ENCODE measurements around the gene NEDD4L. TPM values are rescaled to one million over a fixed set of nuclear protein-coding genes. Genes with fewer than 3 reads are reported as not detected.
A peak's percentile ranks its signal among the peaks of the same experiment; 100 is the strongest.
"Not testable (repeated sequence)": the region's sequence is repeated elsewhere in the genome, so short reads cannot be mapped to it uniquely, and the experiment has no call there.

The NEDD4L gene
- polyA plus RNA-seq, 1 donor: 93.0 TPM

DNA sequence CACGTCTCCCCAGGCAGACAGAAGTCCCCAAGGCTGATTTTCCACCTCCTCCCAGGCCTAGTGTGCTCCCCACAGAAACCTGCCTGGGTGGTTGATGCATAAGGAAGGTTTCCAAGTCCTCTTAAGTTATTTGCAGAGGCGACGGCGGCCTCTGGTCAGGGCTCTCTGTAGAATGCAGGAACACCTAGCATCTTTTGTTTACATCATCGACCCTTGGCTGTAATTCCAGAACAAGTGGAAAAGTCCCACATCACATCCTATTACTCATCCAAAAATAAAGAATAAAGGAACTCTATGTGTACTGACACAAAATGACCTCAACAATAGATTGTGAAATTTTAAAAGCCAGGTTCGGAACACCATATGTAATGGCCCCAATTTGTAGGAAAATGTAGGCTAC, 373.7 kb downstream of the NEDD4L start:
- Histone ChIP-seq H3K36me3 (ENCODE audit: control insufficient read depth, insufficient read depth, low read length) (no peaks in the 10 kb centered on the region), H3K4me1 (ENCODE audit: control insufficient read depth, insufficient read depth, low read length) (peaks cover 30% of the 10 kb centered on the region), H3K27me3 (ENCODE audit: control insufficient read depth, insufficient read depth, low read length) (no peaks in the 10 kb centered on the region), H3K4me3 (ENCODE audit: low read length) (no peak overlapping the region), H3K27ac (ENCODE audit: low read length) (no peak overlapping the region), H3K9me3 (ENCODE audit: control insufficient read depth, low read depth, low read length) (no peaks in the 10 kb centered on the region)
- no CpG with 5 or more reads among the region's 6 CpGs for WGBS (ENCODE audit: insufficient coverage, low lambda C conversion rate)
- no peak for DNase-seq

DNA sequence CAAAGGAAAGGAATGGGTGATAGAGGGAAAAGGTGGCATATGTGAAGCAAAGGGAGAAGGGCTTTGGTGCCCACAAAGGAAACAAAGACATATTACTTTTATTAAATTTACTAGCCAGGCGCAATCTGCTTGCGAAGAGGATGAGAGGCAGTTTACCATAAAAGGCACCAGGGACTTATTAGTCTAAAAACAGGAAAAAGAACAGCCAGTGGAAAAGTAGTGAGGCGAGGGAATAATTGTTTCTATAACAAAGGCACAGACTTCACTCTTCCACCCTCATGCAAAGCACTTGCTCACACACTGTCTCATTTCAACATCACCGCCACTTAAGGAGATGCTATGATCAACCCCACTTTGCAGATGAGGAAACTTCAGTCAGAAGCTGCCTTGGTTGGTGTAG, 374.3 kb downstream of the NEDD4L start:
- no peaks in the 10 kb centered on the region for H3K9me3 ChIP-seq (ENCODE audit: control insufficient read depth, low read depth, low read length)
- H3K36me3 ChIP-seq (ENCODE audit: control insufficient read depth, insufficient read depth, low read length): no peaks in the 10 kb centered on the region
- H3K4me1 ChIP-seq (ENCODE audit: control insufficient read depth, insufficient read depth, low read length): peaks cover 27% of the 10 kb centered on the region
- H3K4me3 ChIP-seq (ENCODE audit: low read length): no peak overlapping the region
- 100% methylated on average over 2 of the region's 4 CpGs for WGBS (ENCODE audit: insufficient coverage, low lambda C conversion rate)
- no peak for DNase-seq
- no peaks in the 10 kb centered on the region for H3K27me3 ChIP-seq (ENCODE audit: control insufficient read depth, insufficient read depth, low read length)
- H3K27ac ChIP-seq (ENCODE audit: low read length): no peak overlapping the region

DNA sequence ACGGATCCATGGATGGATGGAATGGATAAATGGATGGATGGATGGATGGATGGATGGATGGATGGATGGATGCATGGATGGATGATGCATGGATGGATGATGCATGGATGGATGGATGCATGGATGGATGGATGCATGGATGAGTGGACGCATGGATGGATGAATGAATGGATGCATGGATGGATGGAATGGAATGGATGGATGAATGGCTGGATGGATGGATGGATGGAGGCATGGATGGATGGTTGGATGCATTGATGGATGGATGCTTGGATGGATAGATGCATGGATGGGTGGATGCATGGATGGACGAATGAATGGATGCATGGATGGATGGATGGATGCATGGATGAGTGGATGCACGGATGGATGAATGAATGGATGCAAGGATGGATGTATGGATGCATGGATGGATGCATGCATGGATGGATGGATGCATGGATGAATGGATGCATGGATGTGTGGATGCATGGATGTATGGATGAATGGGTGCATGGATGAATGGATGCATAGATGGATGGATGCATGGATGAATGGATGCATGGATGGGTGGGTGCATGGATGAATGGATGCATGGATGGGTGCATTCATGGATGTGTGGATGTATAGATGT, 375.7 kb downstream of the NEDD4L start:
- Histone ChIP-seq H3K27me3 (ENCODE audit: control insufficient read depth, insufficient read depth, low read length) (no peaks in the 10 kb centered on the region), H3K36me3 (ENCODE audit: control insufficient read depth, insufficient read depth, low read length) (no peaks in the 10 kb centered on the region), H3K4me1 (ENCODE audit: control insufficient read depth, insufficient read depth, low read length) (peaks cover 14% of the 10 kb centered on the region), H3K27ac (ENCODE audit: low read length) (no peak overlapping the region), H3K9me3 (ENCODE audit: control insufficient read depth, low read depth, low read length) (no peaks in the 10 kb centered on the region), H3K4me3 (ENCODE audit: low read length) (no peak overlapping the region)
- no peak for DNase-seq
- 88% methylated on average over 3 of the region's 4 CpGs for WGBS (ENCODE audit: insufficient coverage, low lambda C conversion rate)

DNA sequence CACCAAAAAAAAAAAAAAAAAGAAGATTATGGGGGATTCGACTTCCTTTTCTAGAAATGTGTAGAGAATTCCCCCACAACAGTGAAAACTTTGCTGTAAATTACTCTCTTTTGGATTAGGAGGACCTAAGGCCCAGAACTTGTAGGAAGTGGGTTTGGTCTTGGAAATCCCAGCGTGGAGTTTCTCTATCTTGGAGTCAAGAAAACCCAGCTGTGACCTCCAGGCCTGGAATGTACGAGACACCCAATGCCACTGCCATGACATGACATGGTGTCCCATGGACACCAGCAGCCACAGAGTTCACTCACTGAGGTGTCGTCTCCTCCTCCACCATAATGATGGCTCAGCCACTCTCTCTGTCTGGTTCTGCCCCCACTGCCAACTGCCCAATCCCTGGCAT, 382.6 kb downstream of the NEDD4L start:
- Histone ChIP-seq H3K9me3 (ENCODE audit: control insufficient read depth, low read depth, low read length) (no peaks in the 10 kb centered on the region), H3K4me3 (ENCODE audit: low read length) (no peak overlapping the region)
- WGBS (ENCODE audit: insufficient coverage, low lambda C conversion rate): no CpG with 5 or more reads among the region's 4 CpGs

GRCh38 chr18:58427321-58427720, 383.3 kb downstream of the NEDD4L start:
- Histone ChIP-seq H3K27me3 (ENCODE audit: control insufficient read depth, insufficient read depth, low read length) (no peaks in the 10 kb centered on the region), H3K36me3 (ENCODE audit: control insufficient read depth, insufficient read depth, low read length) (no peaks in the 10 kb centered on the region), H3K4me3 (ENCODE audit: low read length) (no peak overlapping the region), H3K27ac (ENCODE audit: low read length) (no peak overlapping the region), H3K4me1 (ENCODE audit: control insufficient read depth, insufficient read depth, low read length) (no peaks in the 10 kb centered on the region), H3K9me3 (ENCODE audit: control insufficient read depth, low read depth, low read length) (no peaks in the 10 kb centered on the region)
- WGBS (ENCODE audit: insufficient coverage, low lambda C conversion rate): no CpG with 5 or more reads among the region's 5 CpGs
- no peak for DNase-seq

More for the DNA sequence above, 382.6 kb downstream of the NEDD4L start:
- no peak for DNase-seq
- H3K27me3 ChIP-seq (ENCODE audit: control insufficient read depth, insufficient read depth, low read length): no peaks in the 10 kb centered on the region
- no peaks in the 10 kb centered on the region for H3K4me1 ChIP-seq (ENCODE audit: control insufficient read depth, insufficient read depth, low read length)
- no peaks in the 10 kb centered on the region for H3K36me3 ChIP-seq (ENCODE audit: control insufficient read depth, insufficient read depth, low read length)
- H3K27ac ChIP-seq (ENCODE audit: low read length): no peak overlapping the region

GRCh38 chr18:58429442-58429841, 385.4 kb downstream of the NEDD4L start:
- WGBS (ENCODE audit: insufficient coverage, low lambda C conversion rate): no CpG with 5 or more reads among the region's 6 CpGs
- no peaks in the 10 kb centered on the region for H3K4me1 ChIP-seq (ENCODE audit: control insufficient read depth, insufficient read depth, low read length)
- DNase-seq: peak in 1 of 2 donors; percentile 44
- no peak overlapping the region for H3K4me3 ChIP-seq (ENCODE audit: low read length)
- no peak overlapping the region for H3K27ac ChIP-seq (ENCODE audit: low read length)
- no peaks in the 10 kb centered on the region for H3K9me3 ChIP-seq (ENCODE audit: control insufficient read depth, low read depth, low read length)
- no peaks in the 10 kb centered on the region for H3K27me3 ChIP-seq (ENCODE audit: control insufficient read depth, insufficient read depth, low read length)
- H3K36me3 ChIP-seq (ENCODE audit: control insufficient read depth, insufficient read depth, low read length): no peaks in the 10 kb centered on the region

- WGBS (ENCODE audit: insufficient coverage, low lambda C conversion rate): no CpG with 5 or more reads among the region's 5 CpGs
- no peak overlapping the region for H3K4me3 ChIP-seq (ENCODE audit: low read length)
- H3K36me3 ChIP-seq (ENCODE audit: control insufficient read depth, insufficient read depth, low read length): no peaks in the 10 kb centered on the region
- no peaks in the 10 kb centered on the region for H3K27me3 ChIP-seq (ENCODE audit: control insufficient read depth, insufficient read depth, low read length)
- H3K4me1 ChIP-seq (ENCODE audit: control insufficient read depth, insufficient read depth, low read length): no peaks in the 10 kb centered on the region
- no peaks in the 10 kb centered on the region for H3K9me3 ChIP-seq (ENCODE audit: control insufficient read depth, low read depth, low read length)
- DNase-seq: no peak
- H3K27ac ChIP-seq (ENCODE audit: low read length): no peak overlapping the region
These were observed 387.2 kb downstream of the NEDD4L start for GRCh38 chr18:58431215-58431614.

DNA sequence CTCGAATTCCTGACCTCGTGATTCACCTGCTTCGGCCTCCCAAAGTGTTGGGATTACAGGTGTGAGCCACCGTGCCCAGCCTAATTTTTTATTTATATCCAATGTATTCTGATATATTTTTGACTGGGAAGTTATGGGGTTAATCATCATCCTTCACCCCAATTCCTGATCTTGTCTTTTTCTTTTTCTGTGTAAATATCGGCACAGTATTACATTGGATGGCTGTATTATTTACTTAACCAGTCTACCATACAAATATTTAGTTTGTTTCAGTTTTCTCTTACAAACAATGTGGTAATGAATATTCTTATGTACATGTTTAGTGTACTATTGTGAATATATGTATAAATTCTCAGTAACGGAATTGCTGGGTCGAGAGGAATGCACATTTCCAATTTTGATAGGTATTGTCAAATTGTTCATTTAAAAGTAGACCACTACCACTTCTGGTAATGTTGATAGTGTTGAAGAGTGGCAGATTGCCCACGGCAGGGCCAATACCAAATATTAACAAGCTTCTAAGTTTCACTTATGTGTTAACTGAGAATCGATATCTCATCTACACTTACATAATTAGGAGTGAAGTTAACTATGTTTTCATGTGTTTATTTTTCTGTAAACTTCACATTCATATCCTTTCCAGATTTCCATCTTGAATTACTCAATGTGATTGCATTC, 388.2 kb downstream of the NEDD4L start:
- Histone ChIP-seq H3K9me3 (ENCODE audit: control insufficient read depth, low read depth, low read length) (no peaks in the 10 kb centered on the region), H3K4me3 (ENCODE audit: low read length) (no peak overlapping the region), H3K27me3 (ENCODE audit: control insufficient read depth, insufficient read depth, low read length) (no peaks in the 10 kb centered on the region), H3K27ac (ENCODE audit: low read length) (no peak overlapping the region), H3K4me1 (ENCODE audit: control insufficient read depth, insufficient read depth, low read length) (no peaks in the 10 kb centered on the region), H3K36me3 (ENCODE audit: control insufficient read depth, insufficient read depth, low read length) (no peaks in the 10 kb centered on the region)
- 90% methylated on average over 3 of the region's 9 CpGs for WGBS (ENCODE audit: insufficient coverage, low lambda C conversion rate)
- DNase-seq: no peak

GRCh38 chr18:58435221-58436005, 391.4 kb downstream of the NEDD4L start:
- not testable (repeated sequence) for H3K9me3 ChIP-seq (ENCODE audit: control insufficient read depth, low read depth, low read length); H3K27me3 ChIP-seq (ENCODE audit: control insufficient read depth, insufficient read depth, low read length); H3K27ac ChIP-seq (ENCODE audit: low read length); H3K4me1 ChIP-seq (ENCODE audit: control insufficient read depth, insufficient read depth, low read length); H3K36me3 ChIP-seq (ENCODE audit: control insufficient read depth, insufficient read depth, low read length); H3K4me3 ChIP-seq (ENCODE audit: low read length); DNase-seq
- WGBS (ENCODE audit: insufficient coverage, low lambda C conversion rate): no CpG with 5 or more reads among the region's 7 CpGs

- DNase-seq: peak; percentile 37 to 78
- Histone ChIP-seq H3K9me3 (ENCODE audit: control insufficient read depth, low read depth, low read length) (no peaks in the 10 kb centered on the region), H3K27me3 (ENCODE audit: control insufficient read depth, insufficient read depth, low read length) (no peaks in the 10 kb centered on the region), H3K4me3 (ENCODE audit: low read length) (peak overlapping the region; percentile 15), H3K4me1 (ENCODE audit: control insufficient read depth, insufficient read depth, low read length) (peaks cover 2% of the 10 kb centered on the region), H3K27ac (ENCODE audit: low read length) (peak overlapping the region; percentile 34), H3K36me3 (ENCODE audit: control insufficient read depth, insufficient read depth, low read length) (no peaks in the 10 kb centered on the region)
- no CpG with 5 or more reads among the region's 6 CpGs for WGBS (ENCODE audit: insufficient coverage, low lambda C conversion rate)
These were observed 394.3 kb downstream of the NEDD4L start for GRCh38 chr18:58438161-58438957.
